SK-N-SH treated with all-trans-retinoic acid at 6 μM for 48 hours (cell line): ENCODE results near the gene AOC2.

Source experiments
- PATZ1 ChIP-seq: fragments of 250-450 bp; sonication (Bioruptor Pico); IDR thresholded peaks from 2 replicates; pipeline ENCODE4 v1.8.0; 2020; ENCODE audit warnings: mild to moderate bottlenecking, moderate library complexity, borderline replicate concordance
- ZFP3 ChIP-seq: fragments of 250-450 bp; sonication (Bioruptor Pico); IDR thresholded peaks from 2 replicates; pipeline ENCODE4 v1.5.0; 2020; ENCODE audit warnings: mild to moderate bottlenecking, moderate library complexity
- ZNF70 ChIP-seq: fragments of 450-650 bp; formaldehyde crosslinking; IDR thresholded peaks from 2 replicates; pipeline ENCODE4 v1.5.0; 2020; ENCODE audit warnings: mild to moderate bottlenecking, moderate library complexity

- TF ChIP-seq ZFP3, result no peak
- no peak for TF ChIP-seq ZNF70
- no peak for TF ChIP-seq PATZ1 (CRISPR knock-in tag)
These were observed 45.7 kb upstream of the AOC2 start, which contains the start of the genes CNTD1 and COA3 for GRCh38 chr17:42798383-42799380.
